Measurements from ENCODE around the gene EP400. TPM values are rescaled to one million over a fixed set of nuclear protein-coding genes. Genes with fewer than 3 reads are reported as not detected.

The EP400 gene
- total RNA-seq, 1 experiment from 2014 or later, result 61.7 TPM

DNA sequence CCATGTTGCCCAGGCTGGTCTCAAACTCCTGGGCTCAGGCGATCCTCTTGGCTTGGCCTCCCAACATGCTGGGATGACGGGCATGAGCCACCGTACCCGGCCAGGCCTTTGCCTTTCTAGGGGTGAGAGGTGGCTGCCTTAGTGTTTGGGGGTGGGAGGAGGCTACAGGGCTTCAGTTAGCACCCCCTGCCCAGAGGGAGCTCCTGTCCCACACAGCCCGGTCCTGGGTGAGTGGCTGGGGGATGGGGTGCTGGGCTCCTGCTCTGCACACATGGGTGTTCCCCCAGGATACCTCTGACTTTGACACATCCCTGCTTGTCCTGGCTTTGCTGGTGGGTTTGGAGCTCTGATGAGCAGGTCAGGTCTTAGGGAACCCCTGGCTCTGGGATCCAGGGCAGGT, 45.4 kb upstream of the EP400 start:
- no peaks in the 10 kb centered on the region for H3K4me1 ChIP-seq (ENCODE audit: insufficient read depth, low read length)
- no peaks in the 10 kb centered on the region for H3K9me3 Mint-ChIP-seq

More for the DNA sequence above, 45.4 kb upstream of the EP400 start:
- H3K9me3 ChIP-seq (ENCODE audit: control insufficient read depth, low read depth, low read length), result no peaks in the 10 kb centered on the region
- H2BK5ac ChIP-seq (ENCODE audit: insufficient read length, low read length), result no peak overlapping the region
- peak overlapping the region in 1 of 3 experiments; percentile 68; a peak in 1 of 7 replicates for H3K27ac Mint-ChIP-seq
- H3K36me3 Mint-ChIP-seq (ENCODE audit: insufficient read depth in 1 of 3, low read depth in 3 of 3), result peaks cover 5 to 7% (median 6%) of the 10 kb centered on the region in 3 experiments; a peak in 5 of 7 replicates
- H4K5ac ChIP-seq (ENCODE audit: insufficient read length, low read depth, low read length), result no peak overlapping the region
- no peaks in the 10 kb centered on the region for H4K20me1 ChIP-seq (ENCODE audit: control insufficient read depth, insufficient read depth, insufficient read length)
- no peak overlapping the region for H2BK120ac ChIP-seq (ENCODE audit: low read depth, low read length, poor library complexity, severe bottlenecking)
- H3K4me1 Mint-ChIP-seq, result peaks cover 3 to 14% of the 10 kb centered on the region in 2 experiments; a peak in 3 of 4 replicates
- no peak overlapping the region for H3K4ac ChIP-seq (ENCODE audit: low read depth, low read length)
- H2BK15ac ChIP-seq (ENCODE audit: low read depth, low read length), result no peak overlapping the region
- no peak overlapping the region for H3K56ac ChIP-seq (ENCODE audit: insufficient read length, low read depth, low read length)
- H2BK20ac ChIP-seq (ENCODE audit: low read depth, low read length, poor library complexity, severe bottlenecking), result no peak overlapping the region
- H2AFZ ChIP-seq (ENCODE audit: low read length), result no peak overlapping the region
- DNase-seq, result no peak
- H3K18ac ChIP-seq (ENCODE audit: insufficient read length, low read depth, low read length), result no peak overlapping the region
- no CpG with 5 or more reads among the region's 5 CpGs for WGBS (ENCODE audit: extremely low coverage, insufficient read length, low lambda C conversion rate)
- H3K14ac ChIP-seq (ENCODE audit: insufficient read depth, low read length), result no peak overlapping the region; the same call in 1 of the 2 replicates
- no peaks in the 10 kb centered on the region for H3K79me1 ChIP-seq (ENCODE audit: insufficient read depth, low read depth, low read length, poor library complexity, severe bottlenecking)
- H3T11ph ChIP-seq (ENCODE audit: low read length), result no peak overlapping the region
- H3K27ac ChIP-seq (ENCODE audit: insufficient read length, low read depth, low read length), result no peak overlapping the region
- no peak overlapping the region for H2BK12ac ChIP-seq (ENCODE audit: insufficient read length, low read depth, low read length)
- TF ChIP-seq, protein P1, sequence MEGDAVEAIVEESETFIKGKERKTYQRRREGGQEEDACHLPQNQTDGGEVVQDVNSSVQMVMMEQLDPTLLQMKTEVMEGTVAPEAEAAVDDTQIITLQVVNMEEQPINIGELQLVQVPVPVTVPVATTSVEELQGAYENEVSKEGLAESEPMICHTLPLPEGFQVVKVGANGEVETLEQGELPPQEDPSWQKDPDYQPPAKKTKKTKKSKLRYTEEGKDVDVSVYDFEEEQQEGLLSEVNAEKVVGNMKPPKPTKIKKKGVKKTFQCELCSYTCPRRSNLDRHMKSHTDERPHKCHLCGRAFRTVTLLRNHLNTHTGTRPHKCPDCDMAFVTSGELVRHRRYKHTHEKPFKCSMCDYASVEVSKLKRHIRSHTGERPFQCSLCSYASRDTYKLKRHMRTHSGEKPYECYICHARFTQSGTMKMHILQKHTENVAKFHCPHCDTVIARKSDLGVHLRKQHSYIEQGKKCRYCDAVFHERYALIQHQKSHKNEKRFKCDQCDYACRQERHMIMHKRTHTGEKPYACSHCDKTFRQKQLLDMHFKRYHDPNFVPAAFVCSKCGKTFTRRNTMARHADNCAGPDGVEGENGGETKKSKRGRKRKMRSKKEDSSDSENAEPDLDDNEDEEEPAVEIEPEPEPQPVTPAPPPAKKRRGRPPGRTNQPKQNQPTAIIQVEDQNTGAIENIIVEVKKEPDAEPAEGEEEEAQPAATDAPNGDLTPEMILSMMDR (conservative IDR thresholded peaks at IDR 0.05), result no peak
- H3K4me3 Mint-ChIP-seq, result no peak overlapping the region
- H4K91ac ChIP-seq (ENCODE audit: insufficient read length, low read depth, low read length), result no peak overlapping the region
- no peak overlapping the region for H4K8ac ChIP-seq (replicated peaks; ENCODE audit: insufficient read length, low read depth, low read length)
- no peaks in the 10 kb centered on the region for H3K27me3 Mint-ChIP-seq (ENCODE audit: low read depth)
- H3K4me2 ChIP-seq (ENCODE audit: insufficient read depth, insufficient read length, low read length), result no peak overlapping the region
- no peaks in the 10 kb centered on the region; the same call in 1 of the 2 replicates for H3K79me2 ChIP-seq (ENCODE audit: insufficient read depth, low read length)
- no peak overlapping the region for H2AK5ac ChIP-seq (ENCODE audit: insufficient read length, low read length)
- no peak overlapping the region for H3K9ac ChIP-seq (ENCODE audit: extremely low read depth, insufficient read length, low read length)
- no peaks in the 10 kb centered on the region for H3K23me2 ChIP-seq (ENCODE audit: insufficient read length, low read depth, low read length, poor library complexity, severe bottlenecking)
- H3K27me3 ChIP-seq (ENCODE audit: insufficient read depth, low read length), result no peaks in the 10 kb centered on the region
- H3K23ac ChIP-seq (ENCODE audit: insufficient read length, low read depth, low read length), result no peak overlapping the region
